OCI-LY1 (cell line): Measurements from ENCODE around the gene TAC3.

Experiments used
- H2AFZ ChIP-seq: fragments of 200-600 bp; sonication (generic), shearing (Covaris generic); 2 replicates; pipeline ENCODE4 v1.6.0; 2014; ENCODE audit warnings: antibody characterized with exemption, mild to moderate bottlenecking, low read length
- H3F3A ChIP-seq: fragments of 200-600 bp; sonication (generic), shearing (Covaris generic); 2 replicates; pipeline ENCODE4 v1.6.0; 2014; ENCODE audit warnings: mild to moderate bottlenecking, antibody characterized with exemption, low read length, moderate library complexity; ENCODE audit not compliant: insufficient read depth
- H3K27ac ChIP-seq: fragments of 200-600 bp; sonication (generic); 2 replicates; pipeline ENCODE4 v1.5.1; 2014; ENCODE audit warnings: low read length, mixed run types, mild to moderate bottlenecking, low read depth; ENCODE audit not compliant: poor library complexity, severe bottlenecking
- H3K27me3 ChIP-seq: fragments of 200-600 bp; sonication (generic); 2 replicates; pipeline ENCODE4 v1.6.0; 2014; ENCODE audit warnings: antibody characterized with exemption, mild to moderate bottlenecking, low read length, moderate library complexity; ENCODE audit not compliant: insufficient read depth
- H3K36me3 ChIP-seq: fragments of 200-600 bp; sonication (generic); 2 replicates; pipeline ENCODE4 v1.6.1; 2014; ENCODE audit warnings: mild to moderate bottlenecking, antibody characterized with exemption, low read length, moderate library complexity, mixed read lengths; ENCODE audit not compliant: insufficient read depth
- H3K4me1 ChIP-seq: fragments of 200-600 bp; sonication (generic); 2 replicates; pipeline ENCODE4 v1.5.1; 2014; ENCODE audit warnings: mild to moderate bottlenecking, low read length, moderate library complexity; ENCODE audit not compliant: insufficient read depth, severe bottlenecking
- H3K4me2 ChIP-seq: fragments of 200-600 bp; sonication (generic), shearing (Covaris generic); 2 replicates; pipeline ENCODE4 v1.6.1; 2014; ENCODE audit warnings: low read length
- H3K4me3 ChIP-seq: fragments of 200-600 bp; sonication (generic); 2 replicates; pipeline ENCODE4 v1.5.1; 2014; ENCODE audit warnings: low read length, low read depth, mild to moderate bottlenecking, mixed read lengths; ENCODE audit not compliant: poor library complexity, severe bottlenecking
- H3K79me2 ChIP-seq: fragments of 200-600 bp; shearing (Covaris generic); 2 replicates; pipeline ENCODE4 v1.6.1; 2016; ENCODE audit warnings: mixed run types, low read length, mixed read lengths; ENCODE audit not compliant: insufficient read depth
- H3K9ac ChIP-seq: fragments of 200-600 bp; sonication (generic), shearing (Covaris generic); 2 replicates; pipeline ENCODE4 v1.6.1; 2014; ENCODE audit warnings: mild to moderate bottlenecking, low read length, mixed read lengths
- H3K9me2 ChIP-seq: fragments of 200-600 bp; sonication (generic), shearing (Covaris generic); 2 replicates; pipeline ENCODE4 v1.6.1; 2014; ENCODE audit warnings: low read depth, mild to moderate bottlenecking, low read length, mixed read lengths
- H3K9me3 ChIP-seq: fragments of 200-600 bp; shearing (Covaris generic); 2 replicates; pipeline ENCODE4 v1.6.1; 2014; ENCODE audit warnings: low read length, mixed read lengths
- H4K20me1 ChIP-seq: fragments of 200-600 bp; sonication (generic), shearing (Covaris generic); 2 replicates; pipeline ENCODE4 v1.6.0; 2016; ENCODE audit warnings: mild to moderate bottlenecking, low read length; ENCODE audit not compliant: insufficient read depth
- CTCF ChIP-seq: fragments of 200-600 bp; sonication (generic), shearing (Covaris generic); IDR thresholded peaks from 2 replicates; pipeline ENCODE4 v1.5.1; 2017; ENCODE audit warnings: mild to moderate bottlenecking, antibody characterized with exemption, low read length, moderate library complexity, mixed read lengths
- EZH2 ChIP-seq: fragments of 200-600 bp; sonication (generic), shearing (Covaris generic); IDR thresholded peaks from 2 replicates; pipeline ENCODE4 v1.8.0; 2017; ENCODE audit warnings: borderline replicate concordance, mixed run types, mild to moderate bottlenecking, antibody characterized with exemption, low read length, moderate library complexity, mixed read lengths

The TAC3 gene

GRCh38 chr12:57048423-57049118 lies 32.2 kb upstream of the TAC3 start:
- Histone ChIP-seq H3K4me1 (no peaks in the 10 kb centered on the region), H3K9me2 (no peaks in the 10 kb centered on the region), H3K27me3 (no peaks in the 10 kb centered on the region), H3F3A (no peaks in the 10 kb centered on the region), H3K4me2 (no peak overlapping the region), H3K27ac (no peak overlapping the region), H3K9ac (no peak overlapping the region), H2AFZ (no peak overlapping the region), H3K4me3 (no peak overlapping the region), H3K9me3 (no peaks in the 10 kb centered on the region), H3K79me2 (no peaks in the 10 kb centered on the region), H4K20me1 (no peaks in the 10 kb centered on the region), H3K36me3 (no peaks in the 10 kb centered on the region)
- TF ChIP-seq EZH2 (no peak), CTCF (no peak)

GRCh38 chr12:57047981-57048380 lies 31.7 kb upstream of the TAC3 start:
- Histone ChIP-seq H3K4me2 (no peak overlapping the region), H3K4me1 (no peaks in the 10 kb centered on the region), H3K9me3 (no peaks in the 10 kb centered on the region)

GRCh38 chr12:57046947-57047890 lies 30.9 kb upstream of the TAC3 start:
- H2AFZ ChIP-seq = no peak overlapping the region
- no peak for TF ChIP-seq CTCF
- TF ChIP-seq EZH2 = no peak
- no peaks in the 10 kb centered on the region for H3K36me3 ChIP-seq
- no peak overlapping the region for H3K4me3 ChIP-seq
- H3K4me2 ChIP-seq = no peak overlapping the region
- no peaks in the 10 kb centered on the region for H3K9me2 ChIP-seq
- H3F3A ChIP-seq = no peaks in the 10 kb centered on the region
- no peak overlapping the region for H3K9ac ChIP-seq
- H4K20me1 ChIP-seq = no peaks in the 10 kb centered on the region
- no peak overlapping the region for H3K27ac ChIP-seq
- H3K9me3 ChIP-seq = no peaks in the 10 kb centered on the region
- no peaks in the 10 kb centered on the region for H3K4me1 ChIP-seq
- no peaks in the 10 kb centered on the region for H3K79me2 ChIP-seq
- no peaks in the 10 kb centered on the region for H3K27me3 ChIP-seq

More at GRCh38 chr12:57047981-57048380, 31.7 kb upstream of the TAC3 start:
- H3K27me3 ChIP-seq = no peaks in the 10 kb centered on the region
- no peak overlapping the region for H3K4me3 ChIP-seq
- H3K36me3 ChIP-seq = no peaks in the 10 kb centered on the region
- H3K79me2 ChIP-seq = no peaks in the 10 kb centered on the region
- H3K27ac ChIP-seq = no peak overlapping the region
- H2AFZ ChIP-seq = no peak overlapping the region
- no peak for TF ChIP-seq EZH2
- no peak for TF ChIP-seq CTCF
- H3K9ac ChIP-seq = no peak overlapping the region
- no peaks in the 10 kb centered on the region for H3K9me2 ChIP-seq
- no peaks in the 10 kb centered on the region for H4K20me1 ChIP-seq
- H3F3A ChIP-seq = no peaks in the 10 kb centered on the region
